Endothelial cell of umbilical vein (primary cell): Measurements from ENCODE around the gene APOBEC3C. TPM values are rescaled to one million over a fixed set of nuclear protein-coding genes. Genes with fewer than 3 reads are reported as not detected.

Experiments used
- BruUV-seq: library from RNA; stranded (reverse); fragments of 400-500 nt; replicated peaks from 2 replicates; lab custom pipeline; 2021; lab: Mats Ljungman, UMichigan
- CTCF ChIA-PET: fragments of 300-600, 350-600 bp; sonication (Branson Sonifier 250); formaldehyde crosslinking; loops from one replicate; lab custom pipeline; 2021; ENCODE audit warnings: antibody characterized with exemption, inconsistent platforms; lab: Charles Lee
- POLR2A ChIA-PET: fragments of 300-600, 350-600 bp; sonication (Branson Sonifier 250); formaldehyde crosslinking; loops from one replicate; lab custom pipeline; 2021; ENCODE audit warnings: antibody characterized with exemption, inconsistent platforms; lab: Charles Lee
- DNase-seq: peaks from one replicate; pipeline ENCODE4 v3.0.0-alpha.2; 2011; ENCODE audit warnings: low read depth, low spot score
- FAIRE-seq: peaks from 2 replicates; lab custom pipeline; 2011; peaks lifted over from hg19 to GRCh38; lab: Jason Lieb, UNC
- H2AFZ ChIP-seq: 2 replicates; pipeline ENCODE4 v1.6.0; 2012; ENCODE audit warnings: low read depth, low read length, control low read depth, inconsistent platforms
- H3K27ac ChIP-seq: 2 replicates; pipeline ENCODE4 v1.5.1; 2011; ENCODE audit warnings: low read depth, mild to moderate bottlenecking, control low read depth, low read length, moderate library complexity; ENCODE audit not compliant: insufficient read depth
- H3K27me3 ChIP-seq, 2 experiments: 2 replicates each; pipeline versions ENCODE4 v1.6.0 to v1.6.1; 2011; ENCODE audit warnings: low read length in 2 of 2, mixed read lengths in 1 of 2; ENCODE audit not compliant: control insufficient read depth in 2 of 2, insufficient read depth in 2 of 2
- H3K36me3 ChIP-seq, 2 experiments: 2 replicates in 1 of 2; 3 replicates in 1 of 2; pipeline ENCODE4 v1.5.1; 2011; ENCODE audit warnings: low read length in 2 of 2, mild to moderate bottlenecking in 1 of 2, moderate library complexity in 1 of 2; ENCODE audit not compliant: control insufficient read depth in 2 of 2, insufficient read depth in 2 of 2; ENCODE audit errors: extremely low read depth in 1 of 2
- H3K4me1 ChIP-seq: 3 replicates; pipeline ENCODE4 v1.5.1; 2011; ENCODE audit warnings: mild to moderate bottlenecking, low read length; ENCODE audit not compliant: control insufficient read depth, insufficient read depth; ENCODE audit errors: extremely low read depth
- H3K4me2 ChIP-seq: 2 replicates; pipeline ENCODE4 v1.6.1; 2011; ENCODE audit warnings: low read length, control low read depth, mixed read lengths; ENCODE audit not compliant: insufficient read depth
- H3K4me3 ChIP-seq, 3 experiments: fragments of 200-600 bp in 1 of 3; sonication (generic), shearing (Covaris generic) in 1 of 3; replicated peaks in 1 of 3; 2 replicates each; pipeline ENCODE4 v1.5.1; 2011 to 2016; ENCODE audit warnings: control low read depth in 3 of 3, low read length in 3 of 3, mild to moderate bottlenecking in 2 of 3, inconsistent platforms in 1 of 3, low read depth in 1 of 3, moderate library complexity in 1 of 3; ENCODE audit not compliant: insufficient read depth in 1 of 3
- H3K79me2 ChIP-seq: 2 replicates; pipeline ENCODE4 v1.6.0; 2012; ENCODE audit warnings: low read length, inconsistent platforms; ENCODE audit not compliant: control insufficient read depth, insufficient read depth
- H3K9ac ChIP-seq: replicated peaks from 2 replicates; pipeline ENCODE3; 2011; ENCODE audit warnings: low read length, control low read depth; ENCODE audit not compliant: insufficient read depth; ENCODE audit errors: extremely low read depth
- H3K9me1 ChIP-seq: replicated peaks from 3 replicates; pipeline ENCODE4 v1.6.0; 2011; ENCODE audit warnings: mild to moderate bottlenecking, low read length; ENCODE audit not compliant: control insufficient read depth, insufficient read depth; ENCODE audit errors: extremely low read depth
- H3K9me3 ChIP-seq: replicated peaks from 2 replicates; pipeline ENCODE4 v1.5.1; 2012; ENCODE audit warnings: low read length, inconsistent platforms; ENCODE audit not compliant: control insufficient read depth, insufficient read depth
- H4K20me1 ChIP-seq: replicated peaks from 2 replicates; pipeline ENCODE3; 2011; ENCODE audit warnings: mild to moderate bottlenecking, low read length; ENCODE audit not compliant: control insufficient read depth, insufficient read depth; ENCODE audit errors: extremely low read depth
- CTCF ChIP-seq, 2 donors: IDR thresholded peaks; 1 replicate in 1 of 2; 2 replicates in 1 of 2; pipeline ENCODE4 v1.5.1; 2011; ENCODE audit warnings: low read length in 2 of 2, mild to moderate bottlenecking in 2 of 2, moderate library complexity in 2 of 2, control low read depth in 1 of 2, inconsistent platforms in 1 of 2, low read depth in 1 of 2; ENCODE audit not compliant: insufficient read depth in 1 of 2; ENCODE audit errors: extremely low read depth in 1 of 2
- EZH2 ChIP-seq: IDR thresholded peaks from 2 replicates; pipeline ENCODE4 v1.6.1; 2012; ENCODE audit warnings: borderline replicate concordance, low read depth, mild to moderate bottlenecking, moderate library complexity, low read length, inconsistent platforms; ENCODE audit not compliant: severe bottlenecking
- FOS ChIP-seq: IDR thresholded peaks from 2 replicates; pipeline ENCODE4 v1.6.1; 2011; ENCODE audit warnings: mild to moderate bottlenecking, low read length, moderate library complexity, borderline replicate concordance; ENCODE audit not compliant: insufficient read depth
- GATA2 ChIP-seq: IDR thresholded peaks from 2 replicates; pipeline ENCODE4 v1.7.0; 2011; ENCODE audit warnings: low read depth, mild to moderate bottlenecking, moderate library complexity, mixed read lengths, low read length; ENCODE audit not compliant: insufficient read length, insufficient read depth
- JUN ChIP-seq: IDR thresholded peaks from 2 replicates; pipeline ENCODE4 v1.6.1; 2011; ENCODE audit warnings: borderline replicate concordance, low read depth; ENCODE audit not compliant: insufficient read length, insufficient read depth
- MAX ChIP-seq: IDR thresholded peaks from 2 replicates; pipeline ENCODE4 v1.6.1; 2011; ENCODE audit not compliant: insufficient read depth, insufficient read length
- MYC ChIP-seq: IDR thresholded peaks from one replicate; pipeline ENCODE4 v1.6.1; 2011; ENCODE audit warnings: mild to moderate bottlenecking, low read depth, low read length
- POLR2A ChIP-seq: IDR thresholded peaks from 2 replicates; pipeline ENCODE4 v1.6.1; 2012; ENCODE audit warnings: low read depth, mild to moderate bottlenecking, control low read depth, low read length
- POLR2AphosphoS5 ChIP-seq: IDR thresholded peaks from 2 replicates; pipeline ENCODE4 v1.6.1; 2012; ENCODE audit warnings: low read depth, mild to moderate bottlenecking, control low read depth, low read length, moderate library complexity; ENCODE audit not compliant: insufficient read depth
- dilution Hi-C: fragments of 300-500 bp; cut with MboI; formaldehyde crosslinking; loops from one replicate; pipeline ENCODE4 v1.15.0; 2019; ENCODE audit warnings: low sequenced_read_pairs; ENCODE audit not compliant: extremely low pct_ligation_motif_present
- intact Hi-C: fragments of 100-400 bp; cut with micrococcal nuclease; formaldehyde crosslinking; loops from one replicate; pipeline ENCODE4 v1.10.0; 2022
- polyA plus RNA-seq, 4 experiments: library from polyadenylated mRNA; depleted of rRNA in 3 of 4; stranded (reverse) in 3 of 4; unstranded in 1 of 4; fragments of >200 nt; gene quantifications; 2 replicates each; pipeline versions ENCODE4 v1.2.1 to v1.2.3, GENCODE V29; 2011 to 2012; ENCODE audit warnings: missing spikeins in 1 of 4
- total RNA-seq: library from RNA; stranded (reverse); gene quantifications from 2 replicates; pipeline ENCODE4 v1.2.3, GENCODE V29; 2021

APOBEC3C gene
- total and polyA plus RNA-seq, 2 donors (not counting 3 experiments of a cell fraction or from before 2014, with no cell fraction given): 7.6 to 10.6 TPM

- POLR2A ChIA-PET: no interaction called here
- BruUV-seq: no TSS peak
- H3K36me3 ChIP-seq: peaks cover 0 to 3% of the 10 kb centered on the region in 2 experiments
- H3K4me3 ChIP-seq: no peak overlapping the region
- H3K9me3 ChIP-seq: no peaks in the 10 kb centered on the region
- CTCF ChIA-PET: interaction anchor here (1.2 kb wide), 1 partner anchor 94 kb away, joined by 4 read pairs; no protein-coding TSS in a partner anchor
- dilution Hi-C loops (no loop called here), intact Hi-C loops (no loop called here)
- H3K79me2 ChIP-seq: no peaks in the 10 kb centered on the region
- no peaks in the 10 kb centered on the region for H3K9me1 ChIP-seq
- no peaks in the 10 kb centered on the region for H4K20me1 ChIP-seq
- no peaks in the 10 kb centered on the region for H3K4me1 ChIP-seq
- H3K27me3 ChIP-seq: no peaks in the 10 kb centered on the region
- H3K9ac ChIP-seq: no peak overlapping the region
- TF ChIP-seq POLR2A: no peak
- TF ChIP-seq MAX: no peak
- no peak for TF ChIP-seq POLR2AphosphoS5
- TF ChIP-seq FOS: no peak
- no peak for TF ChIP-seq CTCF (IDR thresholded peaks at IDR 0.05; ENCODE audit: extremely low read depth in 1 of 2, insufficient read depth in 1 of 2, low read depth in 1 of 2, low read length in 2 of 2)
- no peak for TF ChIP-seq MYC
- no peak for TF ChIP-seq JUN
- no peak for TF ChIP-seq EZH2
- no peak for TF ChIP-seq GATA2
- H3K4me2 ChIP-seq: no peak overlapping the region
- H2AFZ ChIP-seq: no peak overlapping the region
- DNase-seq (no peak), FAIRE-seq (no peak)
- H3K27ac ChIP-seq: no peak overlapping the region
These were observed 13.7 kb downstream of the APOBEC3C start for GRCh38 chr22:39027717-39028116.
